Nucleus accumbens (tissue), 56 donors: Measurements from ENCODE around the gene DMXL1.
"Not testable (repeated sequence)": the region's sequence is repeated elsewhere in the genome, so short reads cannot be mapped to it uniquely, and the experiment has no call there.

ENCODE experiments used
- DNase-seq, 56 donors: peaks; one replicate each; lab custom pipeline; 2025; lab: John Stamatoyannopoulos, UW

DMXL1 gene

GRCh38 chr5:119191944-119192343, 121.1 kb downstream of the DMXL1 start:
- no peak for DNase-seq

- DNase-seq, result no peak
These were observed 129.9 kb downstream of the DMXL1 start for GRCh38 chr5:119200795-119201194.

- no peak for DNase-seq
These were observed 136.2 kb downstream of the DMXL1 start for GRCh38 chr5:119207105-119207504.

- no peak for DNase-seq
These were observed 141.1 kb downstream of the DMXL1 start for GRCh38 chr5:119212026-119212425.

GRCh38 chr5:119212676-119213075, 141.8 kb downstream of the DMXL1 start:
- DNase-seq, result no peak

GRCh38 chr5:119217183-119217582, 146.3 kb downstream of the DMXL1 start:
- DNase-seq, result no peak

GRCh38 chr5:119218830-119219782, 148.2 kb downstream of the DMXL1 start:
- no peak for DNase-seq

GRCh38 chr5:119220576-119221197, 149.8 kb downstream of the DMXL1 start:
- DNase-seq, result no peak

- DNase-seq, result no peak
These were observed 150.4 kb downstream of the DMXL1 start for GRCh38 chr5:119221330-119221729.

- DNase-seq, result no peak
These were observed 159.1 kb downstream of the DMXL1 start for GRCh38 chr5:119229950-119230349.

- no peak for DNase-seq
These were observed 167.6 kb downstream of the DMXL1 start for GRCh38 chr5:119238265-119239118.

GRCh38 chr5:119239119-119239417, 168.2 kb downstream of the DMXL1 start:
- no peak for DNase-seq

- DNase-seq, result not testable (repeated sequence)
These were observed 168.9 kb downstream of the DMXL1 start for GRCh38 chr5:119239826-119240225.

GRCh38 chr5:119243888-119244287, 173.0 kb downstream of the DMXL1 start:
- DNase-seq, result no peak

GRCh38 chr5:119250946-119251901, 180.3 kb downstream of the DMXL1 start:
- DNase-seq, result no peak

GRCh38 chr5:119255571-119256356, 184.9 kb downstream of the DMXL1 start:
- no peak for DNase-seq

- DNase-seq, result no peak
These were observed 186.7 kb downstream of the DMXL1 start for GRCh38 chr5:119257613-119258012.

- DNase-seq, result no peak
These were observed 192.8 kb downstream of the DMXL1 start for GRCh38 chr5:119263639-119264038.

GRCh38 chr5:119264186-119264585, 193.3 kb downstream of the DMXL1 start:
- no peak for DNase-seq
